GM21423 (cell line): Measurements from ENCODE around the gene BTBD10.

Experiments
- ATAC-seq: cut with Tn5 transposase; IDR thresholded peaks from one replicate; pipeline ENCODE4 v1.9.1; 2021; ENCODE audit warnings: mild to moderate bottlenecking, moderate library complexity; ENCODE audit not compliant: unreplicated experiment

The BTBD10 gene

DNA sequence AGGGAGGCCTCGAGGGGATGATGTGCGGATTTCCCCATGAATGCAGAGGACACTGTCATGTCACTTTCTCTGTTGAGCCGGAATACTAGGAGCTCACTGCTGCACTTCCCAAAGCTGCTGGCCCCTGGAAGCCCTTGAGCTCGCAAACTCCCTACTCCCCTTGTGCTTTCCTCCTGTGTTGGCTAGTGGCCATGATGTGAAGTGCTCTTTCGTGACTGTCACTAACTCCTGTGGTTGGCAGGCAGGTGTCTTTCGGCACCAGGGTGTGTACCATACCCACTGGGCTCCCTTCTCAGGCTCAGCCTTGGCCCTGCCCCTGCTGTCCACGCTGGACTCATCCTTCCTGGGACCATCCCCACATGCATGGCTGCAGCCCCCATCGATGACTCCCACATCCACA is 86.2 kb downstream of the BTBD10 start:
- ATAC-seq, result no peak

DNA sequence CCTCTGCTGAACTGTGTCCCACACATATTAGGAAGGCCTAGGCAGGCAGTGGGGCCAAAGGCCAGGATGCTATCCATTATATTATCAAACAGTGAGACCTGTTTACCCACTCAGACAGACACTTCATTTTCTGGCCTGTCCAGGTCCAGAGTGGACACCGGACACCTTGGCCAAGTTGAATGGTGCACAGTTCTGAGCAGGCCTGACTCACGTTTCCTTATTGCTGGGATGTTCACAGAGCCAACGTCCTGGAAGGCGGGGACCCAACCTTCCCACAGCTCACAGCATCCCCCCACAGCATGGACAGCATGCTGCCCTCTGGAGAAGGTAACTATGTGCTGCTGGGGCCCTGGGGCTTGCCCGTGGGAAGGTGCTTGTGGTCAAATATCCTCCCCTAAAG is 86.6 kb downstream of the BTBD10 start:
- ATAC-seq, result no peak

DNA sequence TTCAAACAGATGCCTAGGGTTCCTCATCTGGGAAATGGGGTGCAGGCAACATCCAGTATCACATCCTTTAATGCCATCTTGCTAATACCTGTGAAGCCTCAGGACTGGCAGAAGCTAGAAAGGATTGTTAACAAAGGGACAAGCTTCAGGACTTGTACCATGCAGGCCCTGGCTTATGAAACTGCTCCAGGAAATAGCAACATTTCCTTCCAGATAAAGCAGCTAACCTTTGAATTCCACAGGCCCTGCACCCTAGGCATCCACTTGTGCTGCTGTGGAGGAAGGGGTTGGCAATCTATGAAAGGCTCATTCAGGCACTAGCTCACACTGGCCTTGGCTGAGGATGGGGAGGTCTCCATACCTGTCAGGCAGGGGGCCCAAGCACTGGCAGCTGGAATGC is 87.2 kb downstream of the BTBD10 start:
- ATAC-seq, result no peak

DNA sequence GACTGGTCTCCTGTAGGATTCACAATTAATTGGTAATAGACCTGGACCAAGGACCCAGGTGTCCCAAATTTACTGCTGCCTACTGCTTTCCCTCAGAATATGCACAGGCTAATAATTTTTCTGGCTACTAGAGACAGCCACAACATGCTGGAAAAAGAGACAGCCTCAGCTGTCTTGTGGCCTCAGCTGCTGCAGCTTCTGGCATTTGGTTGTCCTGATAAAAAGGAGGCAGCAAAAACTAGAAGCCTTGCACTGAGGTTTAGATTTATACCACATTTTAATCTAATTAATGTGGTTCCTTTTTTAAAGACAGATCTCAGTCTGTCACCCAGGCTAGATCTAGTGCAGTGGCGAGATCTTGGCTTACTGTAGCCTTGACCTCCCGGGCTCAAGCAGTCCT is 89.8 kb downstream of the BTBD10 start:
- ATAC-seq, result no peak

DNA sequence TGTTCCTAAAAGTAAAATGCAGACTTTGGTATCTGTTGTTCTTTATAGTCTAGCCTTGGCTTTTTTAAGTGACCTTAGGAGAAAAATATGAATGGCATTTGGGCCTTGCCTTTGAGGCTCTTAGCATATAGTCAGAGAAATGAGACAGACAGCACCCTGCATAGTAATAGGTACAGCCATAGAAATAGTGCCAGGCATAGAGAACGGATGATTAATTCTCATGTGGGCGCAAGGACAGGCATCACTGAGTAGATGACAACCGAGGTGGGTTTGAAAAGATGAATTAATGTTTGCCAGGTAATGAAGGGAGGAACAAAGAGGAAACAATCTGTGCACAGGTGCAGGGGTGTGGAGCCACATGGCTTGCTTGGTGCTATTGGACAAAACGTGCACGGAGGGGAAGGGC is 95.0 kb downstream of the BTBD10 start:
- ATAC-seq, result no peak

DNA sequence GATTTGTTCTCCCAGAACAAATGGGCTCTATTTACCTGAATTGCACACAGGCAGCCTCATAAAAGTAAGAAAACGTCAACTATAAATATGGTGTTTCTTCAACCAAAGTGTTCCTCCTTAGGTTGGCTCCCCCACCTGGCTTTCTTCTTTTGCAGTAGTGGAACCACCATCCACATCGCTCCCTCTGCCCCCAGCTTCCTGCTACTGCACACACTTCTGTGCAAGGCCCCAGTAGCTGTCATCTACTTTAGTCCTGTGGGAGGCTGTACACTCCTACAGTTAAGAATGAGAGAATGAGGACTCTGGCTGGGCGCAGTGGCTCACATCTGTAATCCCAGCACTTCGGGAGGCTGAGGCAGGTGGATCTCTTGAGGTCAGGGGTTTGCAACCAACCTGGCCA is 95.9 kb downstream of the BTBD10 start:
- ATAC-seq, result no peak

DNA sequence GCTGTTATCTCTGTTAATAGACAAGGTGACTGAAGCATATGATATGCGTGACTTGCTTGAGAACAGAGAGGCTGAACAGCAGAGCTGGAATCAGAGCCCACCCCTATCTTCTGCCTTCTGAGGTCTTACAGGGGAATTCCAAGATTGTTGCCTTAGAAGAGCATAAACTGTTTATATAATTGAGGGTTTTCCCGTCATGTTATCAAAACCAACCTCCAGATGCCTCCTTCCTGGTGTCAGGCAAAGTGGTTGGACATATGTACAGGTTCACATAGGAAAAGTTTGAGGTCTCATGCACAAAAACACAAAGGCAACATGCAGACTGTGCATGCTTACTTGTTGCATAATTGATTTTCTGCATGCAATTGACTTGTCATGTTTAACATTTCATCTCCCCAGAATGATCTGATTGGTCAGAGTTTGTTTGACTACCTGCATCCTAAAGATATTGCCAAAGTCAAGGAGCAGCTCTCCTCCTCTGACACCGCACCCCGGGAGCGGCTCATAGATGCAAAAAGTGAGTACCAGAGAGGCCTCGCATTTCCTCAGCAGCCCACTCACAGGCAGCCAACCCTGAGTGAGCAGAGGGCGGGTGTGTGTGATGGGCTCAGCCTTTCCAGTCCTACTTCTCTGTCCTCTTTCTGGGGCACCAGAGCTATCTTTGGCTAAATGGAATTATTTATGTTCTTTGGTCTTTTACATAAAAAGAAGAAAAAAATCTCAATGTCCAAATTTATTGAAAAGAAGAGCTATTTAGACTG is 96.6 kb downstream of the BTBD10 start:
- ATAC-seq, result no peak

DNA sequence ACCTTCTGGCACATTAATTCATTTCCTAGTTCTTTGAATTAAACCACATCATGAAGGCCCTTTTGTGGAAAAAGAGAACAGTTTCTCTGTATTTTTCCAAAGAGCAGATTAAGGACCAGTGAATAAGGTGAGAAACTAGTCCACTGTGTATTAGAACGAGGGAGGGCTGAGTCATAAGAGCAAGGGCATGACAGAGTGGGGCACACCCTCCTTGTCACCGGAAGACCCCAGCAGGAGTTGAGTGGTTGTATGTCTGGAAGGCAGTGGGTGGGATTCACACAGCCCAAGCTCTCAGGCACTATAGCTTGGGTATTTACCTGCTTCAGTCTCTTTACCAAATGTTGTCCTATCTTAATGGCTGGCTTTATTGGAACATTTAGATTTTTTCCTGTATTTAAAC is 98.6 kb downstream of the BTBD10 start:
- no peak for ATAC-seq

DNA sequence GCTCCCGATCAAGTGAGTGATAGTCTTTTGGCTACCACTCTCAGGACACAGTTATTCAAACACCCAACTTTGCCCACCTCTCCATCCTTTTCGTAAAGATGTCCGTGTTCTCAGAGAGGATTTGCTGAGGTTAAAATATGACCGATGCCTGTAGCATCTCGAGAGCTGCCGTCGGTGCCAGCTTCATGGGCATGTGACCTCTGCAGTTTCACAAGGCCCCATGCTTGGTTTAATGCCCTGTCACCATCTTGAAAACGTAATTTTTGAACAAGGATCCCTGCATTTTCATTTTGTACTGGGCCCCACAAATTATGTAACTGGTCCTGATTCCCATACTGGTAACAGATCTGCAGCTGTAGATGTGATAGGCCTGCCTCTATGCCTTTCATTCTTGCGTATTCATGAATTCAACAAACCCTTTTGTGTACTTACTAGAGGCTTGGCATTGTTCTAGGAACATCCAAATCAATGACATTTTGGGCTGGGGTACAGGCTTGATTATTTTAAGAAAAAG is 100.4 kb downstream of the BTBD10 start:
- ATAC-seq, result no peak

DNA sequence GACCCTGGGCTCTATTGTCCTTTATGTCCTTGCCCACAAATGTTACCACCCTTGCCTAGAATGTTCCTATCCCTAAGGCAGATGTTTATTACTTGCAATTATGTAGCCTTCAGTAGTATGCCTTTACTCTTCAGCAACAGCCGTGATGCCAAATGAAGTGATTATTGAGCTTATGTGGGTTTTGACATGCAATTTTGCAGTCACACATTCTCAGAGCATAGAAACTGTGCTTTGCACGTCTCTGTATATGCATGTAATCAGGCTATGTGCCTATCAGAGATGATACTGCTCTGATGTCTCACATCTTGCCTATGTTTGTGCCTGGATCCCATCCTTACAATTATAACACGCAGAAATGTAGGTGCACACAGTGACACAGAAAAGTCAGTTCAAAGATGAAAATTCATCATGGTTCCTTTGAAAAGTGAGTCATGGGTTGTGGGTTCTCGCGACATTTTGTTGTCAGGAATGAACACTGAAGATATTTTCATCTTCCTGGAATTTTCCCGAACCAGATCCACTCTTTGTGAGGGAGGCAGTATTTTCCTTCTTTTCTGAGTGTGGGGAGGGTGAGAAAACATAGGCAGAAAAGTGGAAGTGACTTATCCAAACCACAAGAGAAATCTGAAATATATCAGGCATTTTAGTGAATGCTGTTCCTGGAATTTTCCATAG is 104.3 kb downstream of the BTBD10 start:
- no peak for ATAC-seq

DNA sequence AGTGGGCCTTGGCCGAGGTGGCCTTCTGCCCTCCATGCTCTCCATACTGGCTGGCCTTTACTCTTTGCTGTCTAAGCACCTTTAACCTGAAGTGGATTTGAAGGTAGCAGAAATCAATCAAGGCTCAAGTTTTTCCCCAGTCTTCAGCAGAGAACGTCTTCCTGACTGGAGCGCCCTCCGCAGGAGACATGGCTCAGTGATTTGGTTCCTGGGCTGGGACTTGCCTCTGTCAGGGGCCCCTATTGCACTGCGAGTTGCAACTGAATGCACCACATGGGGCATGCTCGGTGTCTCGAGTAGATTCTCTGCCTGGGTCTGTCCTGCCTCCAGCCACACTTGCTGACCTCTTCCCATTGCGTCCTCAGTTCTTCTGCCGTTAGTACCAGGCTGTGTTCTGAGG is 105.8 kb downstream of the BTBD10 start:
- no peak for ATAC-seq

DNA sequence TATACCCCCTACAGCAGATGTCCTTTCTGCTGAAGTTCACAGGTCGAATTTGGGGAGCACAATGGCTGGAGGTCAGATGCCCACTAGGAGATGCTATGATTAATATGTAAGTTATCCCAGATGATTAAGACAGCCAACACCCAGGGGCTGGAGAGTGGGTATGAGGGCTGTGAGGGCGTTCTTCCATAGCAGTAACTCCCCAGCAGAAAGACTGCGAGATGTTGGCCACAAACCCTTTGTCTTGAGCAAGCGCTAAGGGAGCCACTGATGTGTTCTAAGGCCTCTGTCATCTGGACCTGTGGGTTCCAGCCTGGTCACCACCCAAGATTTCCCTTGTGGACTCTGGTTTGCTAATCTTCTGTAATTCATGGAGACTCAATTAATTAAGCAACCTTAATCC is 107.8 kb downstream of the BTBD10 start:
- ATAC-seq, result no peak

DNA sequence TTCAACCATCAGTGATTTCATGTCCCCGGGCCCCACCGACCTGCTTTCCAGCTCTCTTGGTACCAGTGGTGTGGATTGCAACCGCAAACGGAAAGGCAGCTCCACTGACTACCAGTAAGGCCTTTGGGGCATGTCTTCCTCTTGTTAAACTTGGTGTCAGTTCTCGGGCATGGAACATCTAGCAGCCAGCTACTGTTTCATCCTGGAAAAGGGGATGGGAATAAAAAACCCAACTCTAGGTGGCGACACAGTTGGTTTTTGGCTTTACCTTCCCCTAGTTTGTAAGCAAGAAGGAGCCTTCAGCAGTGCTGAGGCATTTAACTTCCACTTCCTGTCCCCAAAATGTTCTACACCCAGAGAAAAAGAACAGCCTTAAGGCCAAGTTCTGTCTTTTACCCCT is 108.7 kb downstream of the BTBD10 start:
- no peak for ATAC-seq

DNA sequence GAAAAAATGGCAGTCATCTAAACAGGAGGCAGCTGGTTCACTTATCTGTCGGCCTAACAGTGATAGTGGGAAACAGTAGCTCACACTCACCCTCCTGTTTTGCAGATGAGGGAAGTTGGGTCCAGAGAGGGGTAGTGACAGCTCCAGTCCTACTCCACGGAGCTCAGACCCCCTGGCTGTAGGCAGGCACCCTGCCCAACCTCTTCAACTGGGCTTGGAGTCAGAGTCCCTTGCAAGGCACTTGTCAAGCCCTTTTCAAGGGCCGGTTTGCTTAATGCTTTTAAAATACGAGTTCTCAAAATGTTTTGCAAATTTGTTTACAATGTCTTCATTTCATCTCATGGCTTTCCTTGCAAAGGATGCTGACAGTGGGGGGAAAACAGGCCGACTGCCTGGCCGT is 110.3 kb downstream of the BTBD10 start:
- no peak for ATAC-seq

DNA sequence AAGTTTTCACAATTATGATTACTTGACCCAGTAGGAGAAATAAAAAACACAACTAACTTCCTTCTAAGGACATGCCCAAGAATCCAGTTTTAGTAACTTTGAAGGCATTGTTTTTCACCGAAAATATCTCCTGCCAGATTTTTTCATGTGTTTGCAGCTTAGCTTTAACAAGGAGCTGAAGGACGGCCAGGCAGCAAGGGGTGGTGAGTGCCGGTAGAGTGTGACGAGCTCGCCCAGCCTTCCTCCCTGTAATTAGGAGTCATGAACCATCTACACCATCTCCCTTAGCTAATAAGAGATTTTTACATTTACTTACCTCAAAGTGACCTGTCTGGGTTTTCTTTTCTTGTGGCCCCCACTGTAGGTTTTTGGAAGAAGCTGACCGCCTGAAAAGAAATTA is 113.4 kb downstream of the BTBD10 start:
- ATAC-seq, result no peak

DNA sequence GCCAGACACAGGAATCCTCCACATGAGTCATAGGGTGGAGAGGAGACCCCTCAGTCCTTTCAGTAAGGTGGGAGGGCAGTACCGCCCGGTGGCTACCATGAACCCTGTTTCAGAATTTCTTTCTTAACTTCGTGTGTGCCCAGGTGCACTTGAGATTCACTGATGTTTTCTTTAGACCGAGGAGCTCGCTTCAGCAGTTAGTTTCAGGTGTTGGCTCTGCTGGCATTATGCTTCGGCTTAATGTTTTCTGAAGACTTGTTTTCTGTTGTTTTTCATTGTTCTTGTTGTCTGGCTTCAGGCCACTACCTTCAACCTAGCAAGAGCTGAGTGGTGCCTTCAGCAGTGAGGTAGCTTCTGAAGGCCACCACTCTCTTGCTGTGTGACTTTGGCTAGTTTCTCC is 114.0 kb downstream of the BTBD10 start:
- ATAC-seq, result no peak

DNA sequence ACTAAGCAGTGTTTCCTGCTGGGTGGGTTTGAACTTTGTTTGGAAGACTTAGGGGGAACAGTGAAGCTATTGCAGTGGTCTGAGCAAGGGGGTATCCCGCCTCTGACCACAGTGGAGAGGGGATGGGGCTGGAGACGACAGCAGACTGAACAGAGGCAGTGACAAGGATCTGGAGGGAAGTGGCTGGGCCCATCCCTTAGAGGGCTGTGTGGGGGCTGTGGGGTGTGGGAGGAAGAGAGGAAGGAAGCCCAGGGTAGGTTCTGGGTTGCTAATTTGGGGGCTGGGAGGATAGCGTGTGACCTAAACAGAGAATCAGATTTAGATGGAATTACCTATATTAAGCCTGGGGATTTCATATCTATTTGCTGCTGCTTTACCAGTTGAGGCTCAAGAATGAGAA is 114.7 kb downstream of the BTBD10 start:
- ATAC-seq, result peak; percentile 38

DNA sequence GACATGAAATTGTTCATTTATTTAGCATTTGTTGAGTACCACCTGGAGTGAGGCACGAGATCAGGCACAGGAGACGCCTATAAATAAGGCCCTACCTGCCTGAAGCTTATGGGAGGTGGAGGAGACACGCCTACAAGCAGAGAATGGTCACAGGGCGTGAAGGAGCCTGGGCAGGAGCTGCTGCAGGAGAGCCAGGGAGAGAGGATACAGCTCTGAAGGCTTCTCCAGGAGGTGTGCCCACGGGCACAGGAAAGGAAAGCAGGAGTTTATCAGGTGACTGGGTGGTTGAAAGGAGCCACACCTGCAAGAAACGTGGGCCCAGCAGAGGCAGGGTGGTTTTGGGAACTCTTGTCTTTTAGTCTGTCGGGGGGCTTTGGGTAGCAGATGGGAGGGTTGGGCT is 115.1 kb downstream of the BTBD10 start:
- ATAC-seq, result no peak

DNA sequence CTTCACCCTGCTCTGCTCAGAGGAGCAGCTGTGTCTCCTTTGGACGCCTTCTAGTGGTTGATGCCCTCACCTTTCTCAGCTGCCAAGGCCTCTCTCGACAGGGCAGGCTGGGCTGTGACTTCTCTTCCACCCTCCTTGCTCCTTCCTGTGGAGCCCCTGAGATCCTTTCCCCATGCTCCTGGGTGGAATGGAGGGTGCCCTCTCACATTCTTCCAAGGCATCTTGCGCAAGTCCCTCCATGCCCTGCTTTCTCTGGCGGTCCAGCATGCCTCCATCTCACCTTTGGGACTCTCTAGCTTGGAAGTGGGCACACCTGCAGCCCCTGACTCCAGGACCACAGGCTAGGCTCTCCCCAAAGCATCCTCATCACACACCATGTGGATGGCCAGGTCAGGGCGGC is 116.6 kb downstream of the BTBD10 start:
- ATAC-seq, result no peak

DNA sequence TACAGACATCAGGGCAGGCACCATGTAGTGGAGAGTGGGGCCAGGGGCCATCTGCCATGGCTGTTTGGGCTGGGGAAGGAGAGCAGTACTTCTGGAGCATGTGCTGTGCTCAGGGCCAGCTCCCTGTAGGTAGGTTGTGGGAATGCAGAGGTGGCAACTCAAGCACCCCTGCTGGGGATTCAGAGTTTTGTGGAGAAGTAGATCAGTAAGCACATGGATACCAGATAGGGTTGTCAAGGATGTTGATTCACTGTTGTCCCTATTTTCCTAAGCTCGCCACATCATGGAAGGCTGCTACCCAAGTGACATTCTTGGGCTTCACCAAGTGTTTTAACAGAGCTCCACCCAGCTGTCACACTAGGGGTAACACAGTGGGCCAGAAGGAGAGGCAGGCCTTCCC is 118.2 kb downstream of the BTBD10 start:
- no peak for ATAC-seq

DNA sequence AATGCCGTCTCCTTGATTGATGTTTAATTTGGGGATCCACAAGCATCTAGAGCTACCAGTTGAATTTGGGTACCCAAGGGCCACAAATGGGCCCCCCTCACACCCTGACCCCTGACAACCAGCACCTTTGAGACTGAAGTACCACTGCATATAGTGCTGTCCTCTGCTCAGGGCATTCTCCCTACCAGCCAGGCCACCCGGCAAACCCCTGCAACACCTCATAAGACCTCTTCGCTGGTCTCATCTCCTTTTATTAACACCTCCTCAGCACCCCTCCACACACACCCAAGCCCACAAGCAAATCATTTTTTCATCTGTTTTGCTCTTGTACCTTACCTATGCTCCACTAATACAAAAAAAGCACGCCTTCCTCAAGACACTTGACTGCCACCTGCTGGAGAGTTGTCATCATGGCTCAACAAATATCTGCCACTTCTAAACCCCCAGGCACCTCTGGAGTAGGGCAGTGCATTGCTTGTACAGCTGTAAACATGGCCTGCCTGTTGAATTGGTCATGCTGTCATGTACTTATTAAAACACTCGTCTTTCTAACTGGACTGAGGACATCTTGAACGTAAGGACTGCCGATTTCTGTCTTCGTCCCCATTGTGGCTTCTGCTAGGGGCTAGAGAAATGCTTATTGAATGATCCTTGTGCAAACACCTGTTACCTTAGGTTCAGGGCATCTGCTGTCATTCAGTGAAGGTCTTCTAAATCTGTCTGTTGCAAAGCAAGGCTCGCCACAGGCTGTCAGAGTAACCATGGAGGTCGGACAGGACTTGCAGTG is 118.9 kb downstream of the BTBD10 start:
- ATAC-seq, result peak; percentile 38

DNA sequence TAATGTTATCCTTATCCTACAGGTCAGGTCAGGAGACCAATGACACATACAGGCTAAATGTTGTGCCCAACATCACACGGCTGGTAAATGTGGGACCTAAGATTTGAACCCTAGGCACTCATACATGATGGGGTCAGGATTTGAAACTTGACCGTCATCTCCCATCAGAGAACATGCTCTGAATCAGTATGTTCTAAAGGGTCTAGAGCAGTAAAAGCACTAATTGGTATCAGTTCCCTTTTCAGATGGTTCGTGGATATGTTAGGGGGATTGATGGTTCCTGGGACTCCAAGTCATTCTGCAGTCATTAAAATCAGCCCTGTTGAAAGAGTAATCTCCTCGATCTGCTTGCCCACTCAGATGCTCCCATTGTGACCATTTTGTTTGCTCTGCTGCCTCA is 120.0 kb downstream of the BTBD10 start:
- peak; percentile 40 for ATAC-seq
